Vagina (tissue), 2 donors: ENCODE data around the gene IL36G. TPM values are rescaled to one million over a fixed set of nuclear protein-coding genes. Genes with fewer than 3 reads are reported as not detected.
A peak's percentile ranks its signal among the peaks of the same experiment; 100 is the strongest.

ENCODE experiments used
- DNase-seq, 2 donors: peaks; one replicate each; pipeline ENCODE4 v3.0.0-alpha.2; 2017; ENCODE audit errors: extremely low spot score in 2 of 2
- H3K27ac ChIP-seq: fragments of 200-600 bp; sonication (generic); one replicate; pipeline ENCODE4 v1.5.1; 2019
- H3K27me3 ChIP-seq: fragments of 200-600 bp; sonication (generic); one replicate; pipeline ENCODE4 v1.5.1; 2019
- H3K36me3 ChIP-seq, 2 donors: fragments of 200-600 bp; sonication (generic); one replicate each; pipeline ENCODE4 v1.5.1; 2017 to 2019
- H3K4me1 ChIP-seq: fragments of 200-600 bp; sonication (generic); one replicate; pipeline ENCODE4 v1.5.1; 2019
- H3K4me3 ChIP-seq, 2 donors: fragments of 200-600 bp; sonication (generic); 1 replicate in 1 of 2; 2 replicates in 1 of 2; pipeline ENCODE4 v1.5.1; 2016 to 2019
- H3K9me3 ChIP-seq: fragments of 200-600 bp; sonication (generic); one replicate; pipeline ENCODE4 v1.5.1; 2019
- POLR2A ChIP-seq, 2 donors: fragments of 450-650 bp; IDR thresholded peaks; one replicate each; pipeline ENCODE4 v1.6.1; 2017; ENCODE audit warnings: antibody characterized with exemption in 2 of 2, mild to moderate bottlenecking in 2 of 2, moderate library complexity in 2 of 2
- POLR2AphosphoS5 ChIP-seq, 2 donors: sonication (generic); formaldehyde crosslinking; IDR thresholded peaks; one replicate each; pipeline ENCODE4 v1.9.0; 2017; ENCODE audit warnings: antibody characterized with exemption in 2 of 2, mild to moderate bottlenecking in 2 of 2, low read depth in 1 of 2; ENCODE audit not compliant: insufficient read depth in 1 of 2
- intact Hi-C: fragments of 100-400 bp; cut with DNase I; formaldehyde crosslinking; loops from one replicate; pipeline ENCODE4 v1.15.1; 2023
- total RNA-seq: library from RNA; depleted of rRNA; stranded (reverse); fragments of >200 nt; gene quantifications from one replicate; pipeline ENCODE4 v1.2.3, GENCODE V29; 2016
- TF ChIP-seq, protein P1 (sequence below), 3 experiments: fragments of 450-650 bp in 2 of 3; fragments of 200-600 bp in 1 of 3; sonication (generic) in 1 of 3; IDR thresholded peaks; one replicate each; pipeline ENCODE4 v1.5.1; 2017 to 2019; ENCODE audit warnings: antibody characterized with exemption in 3 of 3, mild to moderate bottlenecking in 2 of 3, moderate library complexity in 2 of 3

The IL36G gene
- total RNA-seq, 1 donor from 2014 or later: not detected

DNA sequence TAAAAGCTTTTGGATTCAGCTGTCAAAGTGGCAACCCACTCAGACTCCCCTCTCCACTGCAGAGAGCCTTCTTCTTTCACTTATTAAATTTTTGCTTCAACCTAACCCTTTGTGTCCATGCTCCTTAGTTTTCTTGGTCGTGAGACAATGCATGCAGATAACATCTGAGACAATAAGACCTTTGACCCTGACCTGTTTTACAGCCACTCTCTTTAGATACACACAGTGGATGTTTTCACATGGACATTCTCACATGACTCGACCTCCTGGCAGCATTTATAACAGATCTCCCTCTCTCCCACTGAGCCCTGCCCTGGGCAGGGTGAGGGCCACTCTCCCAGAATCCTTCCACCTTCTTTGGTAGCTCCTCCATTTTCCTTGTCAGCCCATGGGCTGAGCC is 30.4 kb upstream of the IL36G start:
- Histone ChIP-seq H3K27ac (no peak overlapping the region), H3K27me3 (no peaks in the 10 kb centered on the region), H3K4me1 (no peaks in the 10 kb centered on the region), H3K36me3 (no peaks in the 10 kb centered on the region), H3K4me3 (no peak overlapping the region), H3K9me3 (peaks cover 6% of the 10 kb centered on the region)
- TF ChIP-seq POLR2A (IDR thresholded peaks at IDR 0.05) (no peak), POLR2AphosphoS5 (IDR thresholded peaks at IDR 0.05; ENCODE audit: insufficient read depth in 1 of 2, low read depth in 1 of 2) (no peak)
- TF ChIP-seq, protein P1, sequence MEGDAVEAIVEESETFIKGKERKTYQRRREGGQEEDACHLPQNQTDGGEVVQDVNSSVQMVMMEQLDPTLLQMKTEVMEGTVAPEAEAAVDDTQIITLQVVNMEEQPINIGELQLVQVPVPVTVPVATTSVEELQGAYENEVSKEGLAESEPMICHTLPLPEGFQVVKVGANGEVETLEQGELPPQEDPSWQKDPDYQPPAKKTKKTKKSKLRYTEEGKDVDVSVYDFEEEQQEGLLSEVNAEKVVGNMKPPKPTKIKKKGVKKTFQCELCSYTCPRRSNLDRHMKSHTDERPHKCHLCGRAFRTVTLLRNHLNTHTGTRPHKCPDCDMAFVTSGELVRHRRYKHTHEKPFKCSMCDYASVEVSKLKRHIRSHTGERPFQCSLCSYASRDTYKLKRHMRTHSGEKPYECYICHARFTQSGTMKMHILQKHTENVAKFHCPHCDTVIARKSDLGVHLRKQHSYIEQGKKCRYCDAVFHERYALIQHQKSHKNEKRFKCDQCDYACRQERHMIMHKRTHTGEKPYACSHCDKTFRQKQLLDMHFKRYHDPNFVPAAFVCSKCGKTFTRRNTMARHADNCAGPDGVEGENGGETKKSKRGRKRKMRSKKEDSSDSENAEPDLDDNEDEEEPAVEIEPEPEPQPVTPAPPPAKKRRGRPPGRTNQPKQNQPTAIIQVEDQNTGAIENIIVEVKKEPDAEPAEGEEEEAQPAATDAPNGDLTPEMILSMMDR (IDR thresholded peaks at IDR 0.05): no peak
- intact Hi-C loops: no loop called here
- DNase-seq: no peak

DNA sequence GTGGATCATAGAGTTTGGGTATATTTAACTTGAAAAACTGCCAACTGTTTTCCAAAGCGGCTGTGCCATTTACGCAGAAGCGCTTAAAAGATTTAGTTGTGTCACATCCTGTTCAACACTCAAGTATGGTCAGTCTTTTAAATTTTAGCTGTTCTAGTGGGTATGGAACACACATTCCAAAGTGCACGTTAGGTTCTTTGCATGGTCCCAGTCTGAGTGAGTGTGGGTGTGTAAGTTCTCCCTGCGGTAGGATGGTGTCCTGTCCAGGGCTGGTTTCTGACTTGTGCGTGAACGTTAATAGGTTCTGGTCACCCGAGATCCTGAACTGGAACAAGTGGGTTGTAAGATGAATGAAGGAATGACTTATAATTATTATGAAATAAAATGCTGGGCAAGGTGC is 28.4 kb upstream of the IL36G start:
- no peak overlapping the region for H3K27ac ChIP-seq
- H3K27me3 ChIP-seq: no peaks in the 10 kb centered on the region
- H3K36me3 ChIP-seq: no peaks in the 10 kb centered on the region
- no peak for DNase-seq
- intact Hi-C loops: no loop called here
- TF ChIP-seq POLR2AphosphoS5 (IDR thresholded peaks at IDR 0.05; ENCODE audit: insufficient read depth in 1 of 2, low read depth in 1 of 2): no peak
- no peak for TF ChIP-seq POLR2A (IDR thresholded peaks at IDR 0.05)
- TF ChIP-seq, protein P1 (IDR thresholded peaks at IDR 0.05): no peak
- peaks cover 6% of the 10 kb centered on the region for H3K9me3 ChIP-seq
- no peaks in the 10 kb centered on the region for H3K4me1 ChIP-seq
- no peak overlapping the region for H3K4me3 ChIP-seq

DNA sequence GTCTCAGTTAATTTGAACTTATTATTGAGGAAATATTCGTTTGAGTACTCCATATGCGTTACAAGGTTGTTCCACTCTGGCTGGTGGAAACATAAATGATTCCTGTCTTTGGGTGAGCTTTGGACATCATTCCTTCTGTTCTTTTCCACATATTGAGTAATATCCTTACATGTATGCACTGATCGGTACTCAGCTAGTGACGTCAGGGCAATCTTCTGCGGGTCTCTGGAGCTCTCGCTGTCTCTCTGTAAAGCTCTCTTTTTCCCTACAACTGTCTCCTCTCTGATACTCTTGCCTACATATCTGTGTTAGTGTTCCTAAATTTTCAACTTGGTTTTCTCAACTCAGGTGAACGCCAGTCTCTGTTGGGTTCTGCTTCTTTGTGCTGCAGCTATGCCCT is 23.4 kb upstream of the IL36G start:
- TF ChIP-seq POLR2A (IDR thresholded peaks at IDR 0.05) (no peak), POLR2AphosphoS5 (IDR thresholded peaks at IDR 0.05; ENCODE audit: insufficient read depth in 1 of 2, low read depth in 1 of 2) (no peak)
- TF ChIP-seq, protein P1 (IDR thresholded peaks at IDR 0.05): no peak
- no peaks in the 10 kb centered on the region for H3K36me3 ChIP-seq
- no peak overlapping the region for H3K27ac ChIP-seq
- intact Hi-C loops: no loop called here
- DNase-seq: no peak
- H3K9me3 ChIP-seq: no peaks in the 10 kb centered on the region
- no peaks in the 10 kb centered on the region for H3K27me3 ChIP-seq
- no peak overlapping the region for H3K4me3 ChIP-seq
- H3K4me1 ChIP-seq: no peaks in the 10 kb centered on the region

DNA sequence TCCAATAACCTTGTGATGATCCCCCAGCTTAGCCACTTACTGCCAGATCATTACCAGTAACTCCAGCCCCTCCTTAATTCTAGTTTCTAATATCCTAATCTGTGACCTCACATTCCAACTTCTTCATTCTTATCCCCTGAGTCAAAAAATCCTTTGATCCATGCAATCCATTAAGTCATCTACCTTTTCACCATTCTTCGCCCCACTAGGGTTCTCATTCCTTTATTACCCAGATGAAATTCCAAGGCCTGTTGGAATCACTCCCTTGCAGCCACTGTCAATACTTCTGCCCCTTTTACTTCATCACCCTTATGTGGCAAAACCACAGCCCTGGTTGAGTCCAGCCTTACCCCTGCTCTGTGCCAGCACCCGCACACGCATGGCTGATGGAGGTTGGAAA is 20.3 kb upstream of the IL36G start:
- no peaks in the 10 kb centered on the region for H3K9me3 ChIP-seq
- no peak for DNase-seq
- no peaks in the 10 kb centered on the region for H3K27me3 ChIP-seq
- H3K36me3 ChIP-seq: no peaks in the 10 kb centered on the region
- no peaks in the 10 kb centered on the region for H3K4me1 ChIP-seq
- no peak overlapping the region for H3K27ac ChIP-seq
- intact Hi-C loops: no loop called here
- H3K4me3 ChIP-seq: no peak overlapping the region
- TF ChIP-seq, protein P1 (IDR thresholded peaks at IDR 0.05): no peak
- TF ChIP-seq POLR2A (IDR thresholded peaks at IDR 0.05) (no peak), POLR2AphosphoS5 (IDR thresholded peaks at IDR 0.05; ENCODE audit: insufficient read depth in 1 of 2, low read depth in 1 of 2) (no peak)

DNA sequence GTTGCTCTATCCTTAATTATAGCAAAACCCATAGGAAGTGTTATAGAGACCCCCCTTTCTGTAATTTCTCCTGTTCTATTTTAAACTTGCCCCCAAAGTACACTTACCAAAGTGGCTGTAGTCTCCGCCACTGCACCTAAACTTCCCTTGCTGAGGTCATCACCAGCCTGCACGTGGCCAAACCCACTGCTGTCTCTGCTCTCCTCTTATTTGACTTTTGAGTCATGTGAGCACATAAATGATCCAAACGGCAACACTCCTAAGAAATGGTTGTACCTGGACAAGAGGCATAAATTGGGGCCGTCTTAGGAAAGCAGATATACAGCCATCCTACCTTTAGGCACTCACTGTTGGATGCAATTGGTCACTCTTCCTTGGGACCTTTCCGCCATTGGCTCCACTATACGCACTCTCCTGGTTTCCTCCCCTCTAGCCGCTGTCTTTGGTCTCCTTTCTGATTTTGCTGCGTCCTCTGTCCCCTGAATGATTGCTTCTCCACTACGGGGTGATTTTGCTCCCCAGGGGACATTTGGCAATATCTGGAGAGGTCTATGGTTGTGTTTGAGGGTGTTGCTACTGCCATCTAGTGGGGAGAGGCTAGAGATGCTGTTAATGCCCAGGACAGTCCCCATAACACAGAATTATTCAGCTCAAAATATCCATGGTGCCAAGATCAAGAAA is 19.2 kb upstream of the IL36G start:
- intact Hi-C loops: no loop called here
- Histone ChIP-seq H3K4me3 (no peak overlapping the region), H3K9me3 (no peaks in the 10 kb centered on the region), H3K27me3 (no peaks in the 10 kb centered on the region), H3K36me3 (no peaks in the 10 kb centered on the region), H3K27ac (no peak overlapping the region), H3K4me1 (no peaks in the 10 kb centered on the region)
- no peak for DNase-seq
- TF ChIP-seq POLR2AphosphoS5 (IDR thresholded peaks at IDR 0.05; ENCODE audit: insufficient read depth in 1 of 2, low read depth in 1 of 2) (no peak), POLR2A (IDR thresholded peaks at IDR 0.05) (no peak)
- TF ChIP-seq, protein P1 (IDR thresholded peaks at IDR 0.05): peak in 2 of 3 experiments; percentile 42 to 59
